NCI-H446 treated with DMSO at 0.1 percent for 48 hours (cell line): ENCODE measurements around the gene FMO2.

ENCODE experiments used
- DNase-seq: peaks from one replicate; lab custom pipeline; 2025; lab: John Stamatoyannopoulos, UW

The FMO2 gene

DNA sequence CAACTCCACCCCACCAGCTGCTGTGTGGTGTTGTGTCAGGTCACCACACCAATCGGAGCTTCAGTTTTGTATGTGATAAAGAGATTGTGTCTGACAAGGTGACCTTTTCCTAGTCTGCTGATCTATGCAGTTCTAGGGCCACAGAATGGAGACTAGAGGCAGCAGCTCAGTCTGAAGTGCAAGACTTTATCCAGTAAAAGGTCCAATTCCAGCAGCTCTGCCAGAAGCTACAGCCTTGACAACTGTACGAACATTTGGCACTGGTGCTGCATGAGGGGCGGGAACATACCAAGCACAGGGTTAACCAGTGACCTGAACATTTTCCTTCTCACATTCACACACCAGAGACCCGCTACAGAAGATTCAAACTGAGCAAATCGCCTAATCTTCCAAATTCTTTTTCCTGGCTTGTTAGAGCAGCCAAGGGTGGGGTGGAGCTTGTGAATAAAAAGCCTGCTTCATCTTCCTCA lies 72.5 kb downstream of the FMO2 start:
- no peak for DNase-seq

DNA sequence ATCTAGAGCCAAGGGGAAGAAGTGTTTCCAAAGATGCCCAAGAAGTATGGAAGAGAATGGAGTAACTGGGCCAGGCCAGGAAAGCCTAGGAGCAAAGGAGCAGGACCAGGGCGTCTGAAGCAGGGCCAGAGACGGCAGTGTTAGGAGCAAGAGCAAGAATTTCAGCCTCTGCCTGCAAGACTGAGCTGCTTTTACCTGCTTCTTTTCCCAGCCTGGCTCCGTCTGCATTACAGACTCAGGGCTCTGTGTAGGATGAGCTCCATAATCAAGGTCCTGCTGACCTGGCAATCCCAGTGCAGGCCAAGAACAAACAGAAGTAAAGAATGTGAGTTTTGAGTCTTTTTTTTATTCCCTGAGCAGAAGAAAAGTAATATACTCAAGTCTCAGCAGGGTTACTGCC lies 73.3 kb downstream of the FMO2 start:
- no peak for DNase-seq

DNA sequence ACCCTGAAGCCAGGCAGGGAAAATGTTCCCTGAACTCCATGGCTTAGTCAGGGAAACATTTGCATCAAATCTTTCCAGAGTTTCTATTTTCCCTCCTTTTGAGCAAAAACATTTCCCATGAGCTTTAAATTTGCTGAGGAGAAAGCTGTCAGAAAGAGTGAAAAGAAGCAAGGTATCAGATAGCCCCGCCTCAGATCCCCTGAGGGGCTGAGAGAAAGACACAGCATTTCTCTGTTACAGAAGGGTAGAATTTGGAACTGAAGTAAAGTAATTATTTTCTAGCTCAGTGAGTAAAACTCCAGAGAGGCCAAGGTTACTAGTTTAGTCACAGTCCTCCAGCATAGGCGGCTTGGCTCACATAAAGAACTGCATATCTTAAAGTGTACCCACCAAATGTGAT lies 73.8 kb downstream of the FMO2 start:
- no peak for DNase-seq
